CD4-positive, alpha-beta T cell treated with Interleukin-6 at 100 ng/mL for 8 hours (primary cell): Measurements from ENCODE around the gene PRM3.

Experiments used
- DNase-seq: peaks from one replicate; pipeline ENCODE4 v3.0.0-alpha.2; 2020; ENCODE audit warnings: mixed read lengths, low spot score

PRM3 gene

DNA sequence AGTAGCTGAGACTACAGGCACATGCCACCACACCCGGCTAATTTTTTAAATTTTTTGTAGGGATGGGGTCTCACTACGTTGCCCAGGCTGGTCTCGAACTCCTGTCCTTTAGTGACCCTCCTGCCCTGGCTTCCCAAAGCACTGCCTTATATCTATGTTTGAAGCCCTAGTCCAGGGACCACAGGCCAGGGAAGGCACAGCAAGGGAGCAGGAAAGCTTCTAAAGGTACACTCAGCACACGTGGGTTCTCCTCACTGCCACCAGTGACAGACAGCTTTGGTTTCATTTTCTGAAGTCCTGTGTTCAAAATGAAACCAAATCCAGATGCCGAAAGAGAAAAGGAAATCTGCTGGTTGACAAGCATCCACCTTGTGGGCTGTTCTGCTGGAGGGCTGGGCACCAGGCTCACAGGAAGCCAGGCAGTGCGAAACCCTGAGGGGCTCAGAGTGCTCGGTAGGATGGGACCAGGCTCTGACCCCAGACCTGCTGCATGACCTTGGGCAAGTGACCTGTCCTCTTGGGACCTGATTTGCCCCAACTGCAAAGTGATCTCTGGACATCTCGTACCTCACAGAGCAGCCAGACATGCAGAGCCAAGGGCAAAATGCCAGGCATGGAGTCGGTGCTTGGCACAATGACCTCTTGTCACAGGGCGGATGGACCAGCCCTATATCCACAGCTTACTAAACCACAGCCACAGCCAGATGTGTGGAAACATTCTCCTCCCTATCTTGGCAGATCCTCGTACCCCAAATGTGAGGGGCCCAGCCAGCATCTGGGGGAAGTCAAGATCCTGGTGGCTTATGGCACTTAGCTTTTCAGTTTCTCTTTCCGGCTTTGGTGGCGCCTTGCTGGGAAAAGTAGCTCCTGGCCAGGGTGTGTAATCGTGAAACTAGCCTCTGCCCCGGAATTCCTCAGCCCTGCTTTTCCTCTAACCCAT, 14.6 kb downstream of the PRM3 start:
- DNase-seq: peak; percentile 56

DNA sequence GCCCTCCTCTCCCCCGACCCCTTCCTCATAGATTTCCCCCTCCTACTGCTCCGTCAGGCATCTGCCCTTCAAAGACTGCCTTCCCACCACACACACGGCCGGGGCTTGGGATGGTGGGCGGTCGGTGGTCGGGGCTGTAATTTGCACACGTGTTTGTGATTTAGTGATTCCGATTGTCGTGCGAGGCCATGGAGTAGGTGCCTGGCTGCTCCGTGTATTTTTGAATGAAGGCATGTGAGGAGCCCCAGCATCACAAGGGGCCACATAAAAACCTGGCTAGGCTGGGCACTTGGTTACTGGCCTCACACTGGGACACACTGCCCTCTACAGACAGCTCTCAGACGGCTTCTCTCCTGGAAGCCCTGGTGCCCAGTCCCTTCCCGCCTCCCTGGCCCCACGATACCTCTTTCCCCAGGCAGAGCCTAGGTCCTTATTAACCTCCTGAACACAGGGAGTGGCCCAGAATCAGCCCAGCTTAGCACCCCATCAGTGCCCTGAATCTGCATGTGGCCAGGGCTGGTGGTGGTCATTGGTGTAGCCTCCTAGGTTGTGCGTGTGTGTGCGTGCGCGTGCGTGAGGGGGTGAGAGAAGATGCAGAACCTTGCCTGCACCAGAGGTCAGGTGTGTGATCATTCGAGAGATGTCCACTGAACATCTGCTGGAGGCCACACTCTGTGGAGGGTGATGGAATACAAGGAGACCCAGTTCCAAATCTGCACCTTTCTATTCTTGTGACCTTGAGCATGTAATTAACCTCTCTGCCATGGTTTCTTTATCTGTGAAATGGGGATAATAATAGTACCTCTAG, 16.1 kb downstream of the PRM3 start:
- peak; percentile 68 for DNase-seq

DNA sequence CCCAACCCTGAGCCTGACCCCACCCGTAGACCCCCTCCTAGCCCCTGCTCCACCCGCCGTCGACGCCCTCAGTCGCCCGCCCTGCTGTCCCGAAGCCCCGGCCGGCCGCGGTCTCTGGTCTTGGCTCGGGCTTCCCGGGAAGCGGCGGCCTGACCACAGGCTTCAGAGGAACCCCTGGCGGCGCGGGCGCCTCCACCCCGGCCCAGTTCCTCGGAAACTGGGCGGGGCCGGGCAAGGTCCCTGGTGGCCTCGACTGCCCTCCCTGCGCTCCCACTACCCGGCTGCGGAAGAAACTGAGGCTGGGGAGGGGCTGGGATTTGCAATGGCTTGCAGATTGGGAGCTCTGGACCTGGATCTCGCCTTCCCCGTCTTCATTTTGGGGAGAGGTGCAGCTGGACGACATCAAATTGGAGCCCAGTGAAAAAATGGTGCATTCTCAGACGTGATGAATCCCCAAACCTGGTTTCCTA, 16.7 kb downstream of the PRM3 start:
- no peak for DNase-seq

DNA sequence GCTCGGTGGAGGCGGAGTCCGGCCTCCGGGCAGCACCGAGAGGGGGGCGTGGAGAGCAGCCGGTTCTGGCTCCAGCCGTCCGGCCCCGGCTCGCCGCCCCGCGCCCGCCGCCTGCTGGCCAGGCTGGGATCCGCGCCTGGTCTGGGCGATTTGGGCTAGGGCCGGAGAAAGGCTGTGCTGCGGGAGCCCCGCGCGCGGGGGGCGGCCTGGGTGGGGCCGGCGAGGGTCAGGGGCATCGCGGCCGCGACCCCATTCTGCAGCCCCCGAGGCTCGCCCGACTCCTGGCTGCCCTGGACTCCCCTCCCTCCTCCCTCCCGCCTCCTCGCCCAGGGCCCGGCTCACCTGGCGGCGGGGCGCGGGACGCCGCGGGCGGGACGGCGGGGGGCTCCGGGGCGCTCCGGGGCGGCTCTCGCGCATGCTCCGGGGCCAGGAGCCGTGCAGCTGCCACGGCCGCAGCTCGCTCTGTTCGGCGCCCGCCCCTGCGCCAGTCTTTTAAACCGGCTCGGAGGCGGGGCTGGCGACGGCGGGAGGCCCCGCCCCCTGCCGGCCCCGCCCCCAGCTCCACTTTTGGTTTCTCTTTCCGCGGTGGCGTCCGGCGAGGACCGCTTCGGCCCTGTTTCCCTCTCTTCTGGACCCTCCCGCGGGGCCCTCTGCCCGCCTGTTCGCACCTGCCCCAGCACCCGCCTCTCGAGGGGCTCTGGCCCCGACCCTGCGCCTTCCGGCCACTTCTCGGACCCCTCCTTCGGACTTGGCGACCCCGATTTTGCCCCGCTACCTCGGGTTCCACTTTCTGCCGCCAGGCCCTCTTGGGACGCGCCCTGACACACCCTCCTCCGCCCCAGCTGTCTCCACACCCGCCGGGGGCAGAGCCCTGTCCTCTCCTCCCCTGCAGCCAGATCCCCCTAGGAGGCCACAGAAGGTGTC, 17.4 kb downstream of the PRM3 start, which contains the start of gene SOCS1:
Gene SOCS1, minus strand, starts transcription at position 468 of the 924 bp plus-strand sequence. CDS start 726 bp downstream, outside the sequence.
- peak; percentile 86 for DNase-seq

DNA sequence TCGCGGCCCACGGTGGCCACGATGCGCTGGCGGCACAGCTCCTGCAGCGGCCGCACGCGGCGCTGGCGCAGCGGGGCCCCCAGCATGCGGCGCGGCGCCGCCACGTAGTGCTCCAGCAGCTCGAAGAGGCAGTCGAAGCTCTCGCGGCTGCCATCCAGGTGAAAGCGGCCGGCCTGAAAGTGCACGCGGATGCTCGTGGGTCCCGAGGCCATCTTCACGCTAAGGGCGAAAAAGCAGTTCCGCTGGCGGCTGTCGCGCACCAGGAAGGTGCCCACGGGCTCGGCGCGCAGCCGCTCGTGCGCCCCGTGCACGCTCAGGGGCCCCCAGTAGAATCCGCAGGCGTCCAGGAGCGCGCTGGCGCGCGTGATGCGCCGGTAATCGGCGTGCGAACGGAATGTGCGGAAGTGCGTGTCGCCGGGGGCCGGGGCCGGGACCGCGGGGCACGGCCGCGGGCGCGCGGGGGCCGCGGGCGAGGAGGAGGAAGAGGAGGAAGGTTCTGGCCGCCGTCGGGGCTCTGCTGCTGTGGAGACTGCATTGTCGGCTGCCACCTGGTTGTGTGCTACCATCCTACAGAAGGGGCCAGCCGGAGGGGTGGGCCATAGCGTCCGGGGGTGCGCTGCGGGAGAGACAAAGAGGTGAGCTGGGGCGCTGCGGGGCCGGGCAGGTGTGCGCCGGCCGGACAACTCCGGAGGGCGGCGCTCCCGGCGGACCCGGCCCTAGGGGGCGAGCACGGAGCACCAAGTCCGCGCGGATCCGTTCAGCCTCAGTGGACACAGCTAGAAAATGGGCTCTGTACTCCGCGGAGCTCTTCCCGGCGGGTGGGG, 18.3 kb downstream of the PRM3 start:
- DNase-seq: peak; percentile 66

DNA sequence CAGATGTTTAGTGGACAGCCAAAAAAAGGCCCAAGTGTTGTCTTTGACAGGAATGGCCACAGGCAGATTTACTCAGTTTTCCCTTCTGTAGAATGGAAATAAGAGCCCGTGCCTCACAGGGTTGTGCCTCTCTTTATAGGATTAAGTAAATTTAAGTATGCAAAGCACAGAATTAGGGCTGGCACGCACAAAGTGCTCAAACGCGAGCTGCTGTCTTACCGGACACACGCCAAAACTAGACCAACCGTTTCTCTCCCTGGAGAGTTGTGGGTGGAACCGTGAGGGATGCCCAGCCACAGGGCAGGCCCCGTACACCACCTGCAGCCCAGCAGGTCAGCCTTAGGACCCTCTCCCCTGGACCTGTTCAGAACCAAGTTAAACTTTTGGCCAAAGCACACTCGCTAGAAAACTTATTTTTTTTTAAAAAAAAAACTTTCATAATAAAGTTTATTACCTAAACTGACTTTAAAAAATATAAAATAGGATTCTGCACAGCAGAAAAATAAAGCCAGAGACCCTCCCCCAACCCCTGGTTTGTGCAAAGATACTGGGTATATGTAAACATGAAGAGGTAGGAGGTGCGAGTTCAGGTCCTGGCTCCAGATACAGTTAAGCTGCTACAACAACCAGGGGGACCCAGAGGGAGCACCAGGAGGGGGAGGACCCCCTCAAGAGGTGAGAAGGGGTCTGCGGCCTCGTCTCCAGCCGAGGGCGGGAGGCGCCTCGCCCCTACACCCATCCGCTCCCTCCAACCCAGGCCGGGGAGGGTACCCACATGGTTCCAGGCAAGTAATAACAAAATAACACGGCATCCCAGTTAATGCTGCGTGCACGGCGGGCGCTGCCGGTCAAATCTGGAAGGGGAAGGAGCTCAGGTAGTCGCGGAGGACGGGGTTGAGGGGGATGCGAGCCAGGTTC, 19.2 kb downstream of the PRM3 start:
- no peak for DNase-seq

DNA sequence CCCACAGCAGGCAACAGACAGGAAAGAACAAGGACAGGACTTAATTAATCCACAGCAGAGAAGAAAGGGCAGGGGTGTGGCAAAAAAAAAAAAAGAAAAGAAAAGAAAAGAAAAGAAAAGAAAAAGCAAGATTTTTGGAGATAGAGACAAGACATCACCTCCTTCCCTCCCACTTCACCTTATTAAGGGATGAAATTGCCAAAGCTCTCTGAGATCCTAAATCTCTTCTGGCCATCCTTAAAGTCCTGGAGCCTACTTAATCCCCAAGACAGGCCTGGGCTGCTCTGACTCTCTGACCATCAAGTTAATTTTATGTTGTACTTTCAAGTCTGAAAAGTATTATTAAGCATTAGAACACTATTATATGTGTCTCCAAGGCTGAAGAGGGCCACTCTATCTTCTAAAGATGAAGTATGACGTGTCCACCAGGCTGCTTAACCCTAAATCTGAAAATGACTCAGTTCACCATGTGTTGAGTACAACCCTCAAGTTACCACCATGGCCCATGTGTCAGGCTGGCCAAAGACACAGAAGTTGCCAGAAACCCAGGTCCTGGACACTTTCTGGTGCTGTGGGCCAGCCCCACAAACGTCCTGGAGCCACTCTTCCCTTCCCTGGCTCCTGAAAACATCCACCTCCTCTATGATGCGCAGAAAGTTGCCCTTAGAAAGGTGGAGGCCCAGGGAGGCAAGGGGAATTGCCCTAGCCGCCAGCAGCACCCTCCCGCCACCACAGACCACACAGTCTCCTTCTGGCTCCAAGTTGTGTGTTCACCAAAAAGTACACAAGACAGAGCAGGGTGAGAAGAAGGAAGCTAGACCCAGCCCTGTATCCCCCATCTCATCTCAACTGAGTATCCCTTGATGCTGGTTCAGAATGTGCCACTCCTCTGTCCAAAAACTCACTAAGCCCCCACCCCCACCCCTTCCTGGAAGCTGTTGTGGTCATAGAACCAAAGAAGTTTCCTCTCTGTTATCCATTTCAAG, 20.1 kb downstream of the PRM3 start:
- DNase-seq: peak; percentile 38

DNA sequence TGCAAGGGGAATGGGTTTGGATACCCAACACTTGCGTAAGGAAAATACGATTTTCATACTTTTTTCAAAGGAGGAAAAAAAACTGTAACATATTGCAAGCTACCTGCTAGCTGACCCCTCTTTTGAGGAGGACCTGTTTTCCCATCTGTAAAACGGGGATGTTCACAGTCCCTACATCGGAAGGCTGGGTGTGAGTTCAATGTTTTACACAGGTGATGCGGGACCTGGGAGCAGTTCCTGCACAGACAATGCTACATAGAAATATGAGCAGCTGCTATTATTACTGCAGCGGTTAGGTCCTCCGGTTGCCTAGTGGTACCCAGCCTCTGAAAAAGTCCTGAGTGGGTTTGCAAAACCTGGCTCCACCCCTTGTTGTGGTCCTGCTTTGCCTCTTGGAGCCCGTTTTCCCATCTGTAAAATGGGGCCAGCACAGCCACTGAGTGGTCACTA, 20.9 kb downstream of the PRM3 start:
- no peak for DNase-seq

DNA sequence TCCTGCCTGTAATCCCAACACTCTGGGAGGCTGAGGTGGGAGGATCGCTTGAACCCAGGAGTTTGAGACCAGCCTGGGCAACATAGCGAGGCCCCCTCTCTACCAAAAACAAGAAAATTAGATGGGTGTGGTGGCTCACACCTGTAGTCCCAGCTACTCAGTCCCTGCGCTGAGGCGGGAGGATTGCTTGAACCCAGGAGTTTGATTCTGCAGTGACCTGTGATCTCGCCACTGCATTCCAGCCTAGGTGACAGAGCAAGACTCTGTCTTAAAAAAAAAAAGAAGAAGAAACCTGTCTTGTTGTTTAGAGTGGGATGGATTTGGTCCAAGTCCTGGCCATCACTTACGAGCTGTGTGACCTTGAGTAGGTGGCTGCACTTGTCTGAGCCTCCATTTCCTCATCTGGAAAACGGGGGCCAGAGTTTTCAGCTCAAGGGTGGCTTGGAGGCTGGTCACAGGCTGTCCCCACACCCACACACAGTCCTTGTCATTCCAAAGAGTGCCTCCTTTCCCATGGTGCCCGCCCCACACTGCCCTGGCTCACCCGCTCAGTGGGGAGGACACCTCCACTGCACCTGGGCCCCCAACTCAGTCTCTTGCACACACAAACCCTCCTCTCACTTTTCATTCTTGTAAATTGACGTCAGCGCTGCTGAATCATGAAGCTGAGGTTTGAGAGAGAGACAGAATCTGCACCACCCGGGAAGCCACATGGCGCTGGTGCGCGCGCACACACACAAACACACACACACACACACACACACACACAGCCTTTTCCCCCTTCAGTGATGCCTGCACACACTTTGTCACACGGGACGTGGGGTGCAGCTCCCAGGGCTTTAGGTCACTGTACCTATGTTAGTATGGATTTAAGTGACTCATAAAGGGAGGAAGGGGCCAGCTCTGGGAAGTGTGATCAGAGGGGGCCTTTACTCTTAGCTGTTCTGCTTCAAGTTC, 21.6 kb downstream of the PRM3 start:
- DNase-seq: peak; percentile 86

DNA sequence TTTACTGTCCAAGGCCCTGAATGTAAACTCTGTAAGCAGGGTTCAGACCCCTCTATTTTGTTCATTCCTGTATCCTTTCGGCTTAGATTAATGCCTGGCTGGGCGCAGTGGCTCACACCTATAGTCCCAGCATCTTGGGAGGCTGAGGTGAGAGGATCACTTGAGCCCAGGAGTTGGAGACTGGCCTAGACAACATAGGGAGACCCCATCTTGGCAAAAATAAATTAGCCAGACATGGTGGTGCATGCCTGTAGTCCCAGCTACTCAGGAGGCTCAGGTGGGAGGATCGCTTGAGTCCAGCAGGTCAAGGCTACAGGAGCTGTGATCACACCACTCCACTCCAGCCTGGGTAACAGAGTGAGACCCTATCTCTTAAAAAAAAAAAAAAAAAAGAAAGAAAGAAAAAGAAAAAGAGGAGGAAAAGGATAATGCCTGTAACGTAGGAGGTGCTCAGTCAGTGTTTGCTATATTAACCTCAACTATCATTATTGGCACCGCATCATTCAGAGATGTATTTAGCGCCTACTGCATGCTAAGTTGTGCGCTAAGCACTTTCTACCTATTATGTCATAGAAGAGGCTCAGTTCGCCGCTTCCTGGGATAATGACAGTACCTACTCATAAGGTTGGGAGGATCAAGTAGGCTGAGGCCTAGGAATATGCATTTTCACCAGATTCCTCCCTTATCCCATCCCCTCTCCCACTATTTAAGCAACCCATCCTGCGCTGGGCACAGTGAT, 22.5 kb downstream of the PRM3 start:
- DNase-seq: no peak

DNA sequence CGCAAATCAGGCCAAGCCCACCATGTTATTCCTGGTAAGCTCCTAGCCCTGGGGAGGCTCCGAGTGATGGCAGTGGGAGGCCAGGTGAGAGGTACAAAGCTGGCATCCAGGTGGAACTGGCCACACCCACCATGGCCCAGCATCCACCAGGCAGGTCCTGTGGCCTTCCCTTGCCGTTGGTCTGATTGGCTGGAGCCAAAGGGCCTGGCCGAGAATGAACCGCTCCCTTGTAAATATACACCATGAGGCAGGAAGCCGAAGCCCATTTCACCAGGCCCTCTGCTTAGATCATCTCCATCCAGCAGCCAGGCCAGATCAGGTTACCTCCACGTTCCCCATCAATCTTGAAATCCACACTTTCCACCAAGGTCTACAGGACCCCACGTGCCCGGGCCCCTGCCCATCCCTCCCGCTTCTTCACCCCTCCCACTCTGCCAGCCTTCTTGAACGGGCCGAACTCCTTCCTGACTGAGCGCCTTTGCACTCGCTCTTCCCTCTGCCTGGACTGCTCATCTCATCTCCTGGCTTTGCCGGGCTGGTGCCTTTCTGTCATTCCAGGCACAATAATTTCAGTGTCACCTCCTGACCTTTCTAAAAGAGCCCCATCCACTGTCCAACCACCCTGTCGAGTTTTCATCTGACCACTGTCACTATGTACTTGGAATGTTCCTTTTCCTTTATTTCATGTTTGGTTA, 23.2 kb downstream of the PRM3 start:
- DNase-seq: no peak

DNA sequence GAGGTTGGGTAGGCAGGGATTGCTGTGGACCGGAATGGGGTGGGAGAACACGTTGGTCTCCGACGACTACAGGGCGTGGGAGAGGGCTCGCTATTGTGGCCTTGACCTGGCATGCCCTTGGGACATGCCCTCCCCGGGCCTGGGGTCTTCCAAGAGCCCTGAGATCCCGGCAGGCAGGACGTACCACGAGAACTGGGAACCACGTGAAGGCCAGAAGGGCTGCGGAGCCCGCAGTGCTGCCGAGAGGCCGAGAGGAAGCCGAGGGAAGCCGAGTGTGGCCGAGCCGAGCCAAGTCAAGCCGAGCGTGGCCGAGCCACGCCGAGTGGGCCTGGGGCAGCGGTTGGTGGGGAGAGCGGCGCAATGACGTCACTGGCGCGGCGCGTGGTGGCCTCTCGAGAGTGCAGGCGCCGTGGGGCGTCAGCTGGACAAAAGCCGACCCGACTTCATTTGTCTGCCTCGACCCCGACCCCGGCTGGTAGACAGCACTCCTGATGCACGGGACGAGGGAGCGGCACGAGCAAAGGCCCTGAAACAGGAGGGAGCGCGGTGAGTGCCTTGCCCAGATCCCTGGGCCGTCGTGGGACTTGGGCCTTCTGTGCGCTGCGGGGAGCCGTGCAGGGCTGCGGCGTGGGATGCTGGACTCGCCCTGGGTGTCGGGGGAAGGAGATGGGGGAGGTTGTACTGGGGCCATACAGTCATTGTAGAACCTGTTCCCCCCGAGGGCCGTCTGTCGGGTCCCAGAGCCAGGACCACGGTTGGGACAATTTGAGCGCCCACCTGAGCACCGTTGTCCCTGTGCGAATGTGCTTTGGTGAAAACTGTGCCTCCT, 24.0 kb downstream of the PRM3 start:
- DNase-seq: no peak

DNA sequence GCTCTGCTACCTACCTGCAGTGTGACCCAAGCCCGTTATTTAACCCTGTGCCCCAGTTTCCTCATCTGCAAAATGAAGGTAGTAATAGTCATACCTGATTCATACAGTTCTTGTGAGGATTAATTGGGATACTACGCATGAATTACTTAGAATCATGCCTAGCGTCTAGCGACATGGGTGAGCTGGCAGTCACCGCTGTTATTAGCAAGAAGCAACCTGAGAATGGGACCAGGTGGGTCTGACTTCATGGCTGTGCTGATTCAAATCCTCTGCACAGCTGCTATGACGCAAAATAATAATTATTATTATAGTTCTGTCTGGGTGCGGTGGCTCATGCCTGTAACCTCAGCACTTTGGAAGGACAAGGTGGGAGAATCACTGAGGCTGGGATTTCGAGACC, 25.3 kb downstream of the PRM3 start:
- no peak for DNase-seq

DNA sequence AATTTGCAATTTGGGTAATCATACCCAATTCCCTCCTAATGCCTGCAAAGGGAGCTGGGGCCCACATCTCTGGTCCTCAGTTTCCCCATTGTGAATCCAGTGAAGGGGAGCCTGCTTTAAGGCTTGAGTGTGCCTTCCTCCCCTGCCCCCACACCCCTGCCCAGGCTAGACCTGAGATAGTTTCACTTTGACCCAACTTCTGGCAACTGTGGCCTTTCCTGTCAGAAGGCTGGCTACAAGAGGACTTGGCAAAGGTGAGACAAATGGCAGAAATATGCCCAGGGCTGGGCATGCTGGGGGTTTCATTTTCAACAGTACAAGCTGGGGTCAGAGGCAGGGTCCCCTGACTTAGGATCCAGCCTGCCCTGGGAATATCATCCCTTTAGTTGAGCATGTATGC, 27.4 kb downstream of the PRM3 start:
- no peak for DNase-seq

DNA sequence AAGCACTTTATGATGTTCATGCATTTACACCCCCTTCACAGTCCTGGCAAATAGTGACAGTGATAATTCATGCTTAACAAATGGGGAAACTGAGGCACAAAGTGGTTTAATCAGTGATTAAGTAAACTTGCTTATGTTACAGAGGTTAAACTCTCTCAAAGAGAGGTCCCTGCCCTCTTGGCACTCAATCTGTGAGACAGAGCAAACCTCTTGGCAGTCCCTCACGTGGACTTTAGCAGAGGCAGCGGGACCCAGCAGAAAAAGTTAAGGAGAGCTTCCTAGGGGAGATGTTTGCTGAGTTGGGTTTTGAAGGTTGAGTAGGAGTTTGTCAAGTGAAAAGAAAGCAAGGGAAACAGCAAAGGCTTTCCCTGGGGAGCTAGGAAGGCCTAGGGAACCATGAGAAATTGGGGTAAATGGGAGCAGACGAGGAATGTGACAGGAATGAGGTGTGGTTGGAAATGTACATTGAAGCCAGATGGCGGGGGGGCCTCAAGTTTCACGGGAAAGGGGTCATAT, 28.1 kb downstream of the PRM3 start:
- DNase-seq: no peak
